ENCODE data around the gene CFDP1.
"Not testable (repeated sequence)": the region's sequence is repeated elsewhere in the genome, so short reads cannot be mapped to it uniquely, and the experiment has no call there.

CFDP1 gene

GRCh38 chr16:75458029-75458428 is 24.7 kb upstream of the CFDP1 start:
- no peak for DNase-seq

GRCh38 chr16:75457485-75458021 is 24.2 kb upstream of the CFDP1 start:
- DNase-seq, result no peak

GRCh38 chr16:75456971-75457370 is 23.7 kb upstream of the CFDP1 start:
- no peak for DNase-seq

- not testable (repeated sequence) for DNase-seq
Observed at GRCh38 chr16:75456486-75456885, 23.2 kb upstream of the CFDP1 start.

GRCh38 chr16:75455677-75456076 is 22.4 kb upstream of the CFDP1 start:
- DNase-seq, result no peak

GRCh38 chr16:75452464-75453190 is 19.3 kb upstream of the CFDP1 start:
- no peak for DNase-seq

GRCh38 chr16:75446416-75446815 is 13.1 kb upstream of the CFDP1 start:
- no peak for DNase-seq

GRCh38 chr16:75445298-75445697 is 12.0 kb upstream of the CFDP1 start:
- no peak for DNase-seq

- no peak for DNase-seq
Observed at GRCh38 chr16:75443298-75443697, 10.0 kb upstream of the CFDP1 start.

GRCh38 chr16:75433732-75434413 is 570 bp upstream of the CFDP1 start:
- peak in 1 of 2 experiments; percentile 83 for DNase-seq

GRCh38 chr16:75429621-75430403 is 3.5 kb downstream of the CFDP1 start:
- DNase-seq, result no peak

- not testable (repeated sequence) for DNase-seq
Observed at GRCh38 chr16:75426524-75426923, 6.8 kb downstream of the CFDP1 start.

- not testable (repeated sequence) for DNase-seq
Observed at GRCh38 chr16:75424105-75424762, 9.1 kb downstream of the CFDP1 start.

GRCh38 chr16:75423723-75424104 is 9.6 kb downstream of the CFDP1 start:
- DNase-seq, result no peak

- no peak for DNase-seq
Observed at GRCh38 chr16:75421820-75422126, 11.5 kb downstream of the CFDP1 start.

GRCh38 chr16:75420987-75421819 is 12.1 kb downstream of the CFDP1 start:
- no peak for DNase-seq

GRCh38 chr16:75416904-75417565 is 16.3 kb downstream of the CFDP1 start:
- DNase-seq, result no peak

- no peak for DNase-seq
Observed at GRCh38 chr16:75415169-75415905, 18.0 kb downstream of the CFDP1 start.

- no peak for DNase-seq
Observed at GRCh38 chr16:75413951-75414350, 19.4 kb downstream of the CFDP1 start.

- no peak for DNase-seq
Observed at GRCh38 chr16:75406943-75407342, 26.4 kb downstream of the CFDP1 start.
